Activated CD8-positive, alpha-beta T cell treated with anti-CD3 and anti-CD28 coated beads for 36 hours (primary cell): ENCODE results near the gene BPIFA3. TPM values are rescaled to one million over a fixed set of nuclear protein-coding genes. Genes with fewer than 3 reads are reported as not detected.

Source experiments
- ATAC-seq: fragments of 200-7000 bp; cut with Tn5 transposase; one replicate; pipeline ENCODE4 v1.10.0; 2021; ENCODE audit warnings: mild to moderate bottlenecking, moderate library complexity
- CTCF ChIA-PET: fragments of 350-600 bp; sonication (Branson Sonifier 250); formaldehyde crosslinking; loops from one replicate; lab custom pipeline; 2021; ENCODE audit warnings: antibody characterized with exemption; lab: Charles Lee
- POLR2A ChIA-PET: fragments of 350-600 bp; sonication (Branson Sonifier 250); formaldehyde crosslinking; loops from one replicate; lab custom pipeline; 2021; ENCODE audit warnings: antibody characterized with exemption; lab: Charles Lee
- DNase-seq: peaks from one replicate; pipeline ENCODE4 v3.0.0-alpha.2; 2020
- H3K27ac Mint-ChIP-seq: one replicate; pipeline ENCODE4 v1.8.0; 2021; ENCODE audit warnings: mild to moderate bottlenecking, mixed read lengths
- H3K27me3 Mint-ChIP-seq: one replicate; pipeline ENCODE4 v1.8.0; 2021; ENCODE audit warnings: mixed read lengths
- H3K36me3 Mint-ChIP-seq: one replicate; pipeline ENCODE4 v1.8.0; 2021; ENCODE audit warnings: low read depth, mixed read lengths
- H3K4me1 Mint-ChIP-seq: one replicate; pipeline ENCODE4 v1.8.0; 2021; ENCODE audit warnings: low read depth, mixed read lengths
- H3K4me3 Mint-ChIP-seq: one replicate; pipeline ENCODE4 v1.8.0; 2021; ENCODE audit warnings: mild to moderate bottlenecking, moderate library complexity, mixed read lengths
- H3K9me3 Mint-ChIP-seq: one replicate; pipeline ENCODE4 v1.8.0; 2021; ENCODE audit warnings: mixed read lengths
- intact Hi-C: fragments of 100-400 bp; cut with micrococcal nuclease; formaldehyde crosslinking; loops from one replicate; pipeline ENCODE4 v1.10.0; 2022
- total RNA-seq, 2 experiments: library from RNA; stranded (reverse); gene quantifications; one replicate each; pipeline ENCODE4 v1.2.3, GENCODE V29; 2021
- TF ChIP-seq, protein P1 (sequence below): fragments of 200-600 bp; IDR thresholded peaks from one replicate; pipeline ENCODE4 v1.8.0; 2022; ENCODE audit warnings: antibody characterized with exemption, mild to moderate bottlenecking

Gene BPIFA3
- total RNA-seq, 2 experiments from 2014 or later = not detected

DNA sequence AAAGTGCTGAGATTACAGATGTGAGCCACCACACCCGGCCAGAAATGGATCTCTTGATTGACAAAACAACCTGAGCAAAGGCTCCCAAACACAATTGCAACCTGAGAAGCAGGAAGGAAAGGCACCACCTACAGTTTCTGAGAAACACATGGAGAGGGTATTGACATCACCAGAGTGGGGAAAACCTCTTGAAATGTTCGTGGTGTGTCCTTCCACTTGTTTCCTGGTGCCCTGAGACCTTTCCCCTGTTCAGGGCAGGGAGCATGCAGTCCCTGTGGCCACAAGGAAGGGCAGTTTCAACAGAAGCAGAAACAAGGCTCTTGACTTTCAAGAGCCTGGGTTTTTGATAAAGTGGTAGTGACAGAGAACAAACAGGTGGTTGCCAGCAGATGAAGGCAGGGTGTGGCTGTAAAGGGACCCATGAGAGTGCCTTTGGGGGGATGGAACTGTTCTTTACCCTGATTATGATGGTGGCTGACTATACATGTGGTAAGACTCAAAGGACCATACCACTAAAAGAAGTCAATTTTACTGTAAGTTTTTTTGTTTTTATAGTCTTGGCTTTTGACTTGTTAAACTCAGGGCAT is 15.4 kb downstream of the BPIFA3 start:
- Mint-ChIP-seq H3K36me3 (no peaks in the 10 kb centered on the region), H3K4me3 (no peak overlapping the region), H3K9me3 (no peaks in the 10 kb centered on the region), H3K27me3 (peaks cover 4% of the 10 kb centered on the region), H3K27ac (peak overlapping the region; percentile 74), H3K4me1 (peaks cover 19% of the 10 kb centered on the region)
- DNase-seq (peak; percentile 30), ATAC-seq (peak; percentile 58)
- intact Hi-C loops = no loop called here
- TF ChIP-seq, protein P1, sequence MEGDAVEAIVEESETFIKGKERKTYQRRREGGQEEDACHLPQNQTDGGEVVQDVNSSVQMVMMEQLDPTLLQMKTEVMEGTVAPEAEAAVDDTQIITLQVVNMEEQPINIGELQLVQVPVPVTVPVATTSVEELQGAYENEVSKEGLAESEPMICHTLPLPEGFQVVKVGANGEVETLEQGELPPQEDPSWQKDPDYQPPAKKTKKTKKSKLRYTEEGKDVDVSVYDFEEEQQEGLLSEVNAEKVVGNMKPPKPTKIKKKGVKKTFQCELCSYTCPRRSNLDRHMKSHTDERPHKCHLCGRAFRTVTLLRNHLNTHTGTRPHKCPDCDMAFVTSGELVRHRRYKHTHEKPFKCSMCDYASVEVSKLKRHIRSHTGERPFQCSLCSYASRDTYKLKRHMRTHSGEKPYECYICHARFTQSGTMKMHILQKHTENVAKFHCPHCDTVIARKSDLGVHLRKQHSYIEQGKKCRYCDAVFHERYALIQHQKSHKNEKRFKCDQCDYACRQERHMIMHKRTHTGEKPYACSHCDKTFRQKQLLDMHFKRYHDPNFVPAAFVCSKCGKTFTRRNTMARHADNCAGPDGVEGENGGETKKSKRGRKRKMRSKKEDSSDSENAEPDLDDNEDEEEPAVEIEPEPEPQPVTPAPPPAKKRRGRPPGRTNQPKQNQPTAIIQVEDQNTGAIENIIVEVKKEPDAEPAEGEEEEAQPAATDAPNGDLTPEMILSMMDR = no peak
- ChIA-PET POLR2A (no interaction called here), CTCF (no interaction called here)

DNA sequence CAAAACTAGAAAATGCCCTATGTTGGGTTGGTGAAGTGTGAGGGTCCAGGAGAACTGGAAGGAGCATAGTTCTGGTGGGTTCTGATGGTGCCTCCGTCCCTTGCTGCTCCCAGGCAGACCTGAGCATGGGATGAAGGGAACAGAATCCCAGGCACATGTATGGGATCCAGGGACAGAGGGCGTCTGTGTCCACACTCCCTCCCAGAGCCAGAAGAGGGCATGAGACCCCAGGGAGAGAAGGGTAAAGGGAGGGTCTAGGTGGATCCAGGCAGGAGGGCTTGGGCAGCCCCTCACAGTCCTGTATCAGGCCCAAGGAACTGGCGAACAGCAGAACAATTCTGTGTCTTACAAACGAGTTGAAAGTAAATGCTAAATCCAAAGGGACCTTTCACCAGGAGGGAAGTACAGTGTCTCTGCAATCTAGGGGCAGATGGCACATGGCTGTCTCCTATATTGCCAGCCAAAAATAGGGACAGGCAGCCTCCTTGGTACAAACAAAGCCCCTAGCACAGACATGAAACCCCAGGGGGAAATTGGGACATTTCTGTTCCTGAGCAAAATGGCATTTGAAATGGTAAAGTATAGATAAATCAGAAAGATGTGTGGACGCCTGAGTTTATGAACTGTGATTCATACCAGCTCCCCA is 16.1 kb downstream of the BPIFA3 start:
- H3K36me3 Mint-ChIP-seq = no peaks in the 10 kb centered on the region
- no peak overlapping the region for H3K4me3 Mint-ChIP-seq
- TF ChIP-seq, protein P1 = no peak
- H3K4me1 Mint-ChIP-seq = peaks cover 19% of the 10 kb centered on the region
- no peaks in the 10 kb centered on the region for H3K9me3 Mint-ChIP-seq
- ChIA-PET CTCF (no interaction called here), POLR2A (no interaction called here)
- H3K27ac Mint-ChIP-seq = no peak overlapping the region
- intact Hi-C loops = no loop called here
- DNase-seq (no peak), ATAC-seq (no peak)
- H3K27me3 Mint-ChIP-seq = peaks cover 4% of the 10 kb centered on the region

DNA sequence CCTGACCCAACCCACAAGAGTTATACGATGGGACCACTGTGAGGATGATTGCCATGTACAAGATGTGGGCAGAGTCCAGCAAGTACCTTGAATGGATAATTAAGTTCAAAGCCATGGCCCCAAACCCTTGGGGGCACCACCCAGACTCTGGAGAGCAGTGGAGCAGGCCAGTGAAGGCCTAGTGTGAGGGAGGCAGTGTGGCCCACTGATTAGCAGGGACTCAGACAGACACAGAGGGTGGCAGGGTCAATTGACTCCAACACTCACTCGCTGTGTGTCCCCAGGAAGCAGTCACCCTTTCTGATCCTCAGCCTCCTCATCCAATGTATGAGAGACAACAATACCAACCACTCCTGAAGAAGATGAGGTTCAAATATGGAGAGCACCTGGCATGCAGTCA is 16.9 kb downstream of the BPIFA3 start:
- no peak overlapping the region for H3K4me3 Mint-ChIP-seq
- H3K27ac Mint-ChIP-seq = no peak overlapping the region
- POLR2A ChIA-PET = interaction anchor here (0.6 kb wide), 1 partner anchor 1743 kb away, joined by 3 read pairs; no protein-coding TSS in a partner anchor
- H3K4me1 Mint-ChIP-seq = peaks cover 19% of the 10 kb centered on the region
- DNase-seq (no peak), ATAC-seq (no peak)
- intact Hi-C loops = no loop called here
- no peaks in the 10 kb centered on the region for H3K36me3 Mint-ChIP-seq
- peaks cover 4% of the 10 kb centered on the region for H3K27me3 Mint-ChIP-seq
- TF ChIP-seq, protein P1 = no peak
- CTCF ChIA-PET = no interaction called here
- no peaks in the 10 kb centered on the region for H3K9me3 Mint-ChIP-seq

DNA sequence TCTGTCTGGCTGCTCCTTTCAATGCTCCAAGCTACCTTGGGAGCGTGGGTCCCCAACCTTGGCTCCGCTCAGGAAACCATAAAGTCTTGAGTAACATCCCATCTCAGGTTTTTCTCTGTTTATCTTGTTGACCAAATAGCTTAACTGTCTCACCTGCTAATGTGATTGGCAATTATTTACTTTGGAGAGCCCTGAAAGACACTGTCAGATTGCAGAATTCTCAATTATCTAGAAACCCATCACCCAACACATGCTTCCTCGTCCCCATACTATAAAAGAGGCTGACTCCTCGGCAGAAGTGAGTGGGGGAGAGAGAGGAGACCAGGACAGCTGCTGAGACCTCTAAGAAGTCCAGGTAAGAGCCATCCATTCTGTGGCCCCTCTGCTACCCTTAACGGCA is 18.5 kb downstream of the BPIFA3 start, which contains the start of gene BPIFA1:
Gene BPIFA1 (plus strand): TSS at position 301 of the 400 bp plus-strand sequence. CDS start 1,716 bp downstream, outside the sequence.
- no peak within 1 kb of the TSS for H3K27ac Mint-ChIP-seq
- TF ChIP-seq, protein P1 = no peak
- peaks cover 12% of the 10 kb centered on the region for H3K4me1 Mint-ChIP-seq
- DNase-seq (no peak), ATAC-seq (no peak)
- no peak within 1 kb of the TSS for H3K4me3 Mint-ChIP-seq
- H3K27me3 Mint-ChIP-seq = peaks cover 4% of the 10 kb centered on the region
- no peaks in the 10 kb centered on the region for H3K9me3 Mint-ChIP-seq
- H3K36me3 Mint-ChIP-seq = no peaks in the 10 kb centered on the region
- POLR2A ChIA-PET = interaction anchor here (2.0 kb wide), 1 partner anchor 14 kb away, joined by 7 read pairs; no protein-coding TSS in a partner anchor
- CTCF ChIA-PET = interaction anchor here (1.0 to 1.5 kb wide), 2 partner anchors 10 to 12 kb away, joined by 3 to 4 read pairs; no protein-coding TSS in a partner anchor
- intact Hi-C loops = no loop called here

DNA sequence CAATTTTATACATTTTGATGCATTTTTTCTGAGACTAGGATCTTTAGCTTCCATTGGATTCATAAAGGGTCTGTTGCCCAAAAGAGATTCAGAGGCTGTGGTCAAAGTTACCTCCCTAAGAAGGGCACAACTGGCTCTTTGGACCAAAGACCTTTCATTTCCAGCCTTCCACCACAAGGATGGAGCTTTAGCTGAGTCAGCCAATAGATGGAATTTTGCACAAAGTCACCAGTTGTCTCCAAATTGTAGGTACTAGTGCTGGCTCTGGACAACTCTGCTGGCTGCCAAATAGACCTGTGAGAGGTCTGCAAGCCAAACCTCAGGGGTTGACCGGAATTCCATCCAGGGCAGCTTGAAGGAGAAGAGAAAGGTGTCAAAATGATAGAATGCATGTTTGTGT is 19.2 kb downstream of the BPIFA3 start:
- Mint-ChIP-seq H3K4me3 (no peak overlapping the region), H3K9me3 (no peaks in the 10 kb centered on the region), H3K4me1 (peaks cover 12% of the 10 kb centered on the region), H3K36me3 (no peaks in the 10 kb centered on the region), H3K27ac (no peak overlapping the region), H3K27me3 (peaks cover 4% of the 10 kb centered on the region)
- intact Hi-C loops = no loop called here
- CTCF ChIA-PET = interaction anchor here (1.5 kb wide), 1 partner anchor 11 kb away, joined by 4 read pairs; no protein-coding TSS in a partner anchor
- DNase-seq = no peak
- POLR2A ChIA-PET = interaction anchor here (2.0 kb wide), 1 partner anchor 15 kb away, joined by 7 read pairs; no protein-coding TSS in a partner anchor
- TF ChIP-seq, protein P1 = no peak
- no peak for ATAC-seq
